ENCODE measurements around the gene CD247.

DNA sequence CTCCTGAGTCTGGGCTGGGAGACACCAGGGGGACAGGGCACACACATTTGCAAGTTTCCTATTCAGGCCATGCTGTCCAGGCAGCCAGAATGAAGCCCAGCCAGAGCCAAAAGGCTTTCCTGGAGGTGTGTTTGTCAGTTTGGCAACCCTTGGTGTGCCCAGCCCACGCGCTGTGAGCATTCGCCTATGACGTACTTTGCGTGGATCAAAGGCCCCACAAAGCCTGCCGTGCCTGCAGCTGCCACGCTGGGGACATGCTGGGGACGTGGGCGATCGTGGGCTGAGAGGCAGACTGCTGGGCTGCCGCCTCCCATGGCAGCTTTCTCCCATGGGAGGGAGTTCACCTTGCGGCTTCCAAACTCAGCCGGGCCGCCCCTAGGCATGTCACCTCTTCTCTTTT lies 57.5 kb downstream of the CD247 start:
- TF ChIP-seq, protein P1, sequence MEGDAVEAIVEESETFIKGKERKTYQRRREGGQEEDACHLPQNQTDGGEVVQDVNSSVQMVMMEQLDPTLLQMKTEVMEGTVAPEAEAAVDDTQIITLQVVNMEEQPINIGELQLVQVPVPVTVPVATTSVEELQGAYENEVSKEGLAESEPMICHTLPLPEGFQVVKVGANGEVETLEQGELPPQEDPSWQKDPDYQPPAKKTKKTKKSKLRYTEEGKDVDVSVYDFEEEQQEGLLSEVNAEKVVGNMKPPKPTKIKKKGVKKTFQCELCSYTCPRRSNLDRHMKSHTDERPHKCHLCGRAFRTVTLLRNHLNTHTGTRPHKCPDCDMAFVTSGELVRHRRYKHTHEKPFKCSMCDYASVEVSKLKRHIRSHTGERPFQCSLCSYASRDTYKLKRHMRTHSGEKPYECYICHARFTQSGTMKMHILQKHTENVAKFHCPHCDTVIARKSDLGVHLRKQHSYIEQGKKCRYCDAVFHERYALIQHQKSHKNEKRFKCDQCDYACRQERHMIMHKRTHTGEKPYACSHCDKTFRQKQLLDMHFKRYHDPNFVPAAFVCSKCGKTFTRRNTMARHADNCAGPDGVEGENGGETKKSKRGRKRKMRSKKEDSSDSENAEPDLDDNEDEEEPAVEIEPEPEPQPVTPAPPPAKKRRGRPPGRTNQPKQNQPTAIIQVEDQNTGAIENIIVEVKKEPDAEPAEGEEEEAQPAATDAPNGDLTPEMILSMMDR (IDR thresholded peaks at IDR 0.05): no peak
- TF ChIP-seq POLR2AphosphoS5 (IDR thresholded peaks at IDR 0.05) (no peak), POLR2A (IDR thresholded peaks at IDR 0.05) (no peak), EP300 (IDR thresholded peaks at IDR 0.05; ENCODE audit: low read depth) (no peak)

Measured in transverse colon (tissue), 4 donors.